PC-3 (cell line): ENCODE measurements around the gene PRADC1.

Experiments
- CTCF ChIP-seq: fragments of 300-600 bp; sonication (generic); conservative IDR thresholded peaks from 2 replicates; pipeline ENCODE4 v1.5.1; 2017; ENCODE audit warnings: antibody characterized with exemption, low read depth, mild to moderate bottlenecking, low read length
- EZH2phosphoT487 ChIP-seq: fragments of 300-600 bp; sonication (generic); IDR thresholded peaks from 2 replicates; pipeline ENCODE4 v1.6.1; 2018; ENCODE audit warnings: mild to moderate bottlenecking, antibody characterized with exemption, low read length, borderline replicate concordance

DNA sequence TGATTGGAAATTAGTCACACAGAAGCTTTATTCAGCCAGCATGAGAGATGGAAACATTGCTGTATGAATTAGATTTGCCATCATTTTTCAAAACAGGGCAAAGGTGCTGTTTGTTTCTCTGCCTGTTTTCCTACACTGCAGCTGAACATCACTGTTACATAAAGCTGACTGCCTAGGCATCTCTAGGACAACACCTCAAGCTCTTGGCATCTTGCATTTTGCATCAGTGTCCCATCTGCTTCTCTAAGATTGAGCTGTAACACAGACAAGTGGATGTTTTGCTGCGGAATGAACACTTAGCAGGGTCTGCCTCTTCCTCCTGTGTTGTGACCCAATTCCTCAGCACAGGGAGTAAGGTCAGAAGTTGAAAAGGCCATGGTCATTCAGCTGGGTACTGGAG lies 5.9 kb upstream of the PRADC1 start:
- TF ChIP-seq CTCF (no peak), EZH2phosphoT487 (no peak)
